Activated T-helper 1 cell treated with anti-CD3 and anti-CD28 coated beads, Interleukin-12 subunit alpha, Interleukin-12 subunit beta, Interleukin-2, Interleukin-4 antibody, amounts not matched to agents 30 ng/mL and 10 ng/mL and 1 ng/mL, durations not matched to agents 14 hours and 24 hours and 36 hours (primary cell): Measurements from ENCODE around the gene CLIC1. TPM values are rescaled to one million over a fixed set of nuclear protein-coding genes. Genes with fewer than 3 reads are reported as not detected.

Experiments used
- DNase-seq: peaks from one replicate; pipeline ENCODE4 v3.0.0; 2021; ENCODE audit warnings: low spot score
- H3K27ac Mint-ChIP-seq: one replicate; pipeline ENCODE4 v1.8.0; 2021; ENCODE audit warnings: mild to moderate bottlenecking, mixed read lengths
- H3K27me3 Mint-ChIP-seq: one replicate; pipeline ENCODE4 v1.8.0; 2022; ENCODE audit warnings: mild to moderate bottlenecking, moderate library complexity, mixed read lengths; ENCODE audit not compliant: insufficient read depth
- H3K36me3 Mint-ChIP-seq: one replicate; pipeline ENCODE4 v1.8.0; 2021; ENCODE audit warnings: low read depth, mixed read lengths
- H3K4me1 Mint-ChIP-seq: one replicate; pipeline ENCODE4 v1.8.0; 2021; ENCODE audit warnings: low read depth, mixed read lengths
- H3K4me3 Mint-ChIP-seq: one replicate; pipeline ENCODE4 v1.8.0; 2021; ENCODE audit warnings: mild to moderate bottlenecking, moderate library complexity, mixed read lengths
- H3K9me3 Mint-ChIP-seq: one replicate; pipeline ENCODE4 v1.8.0; 2021; ENCODE audit warnings: mixed read lengths
- intact Hi-C: fragments of 100-400 bp; cut with micrococcal nuclease; formaldehyde crosslinking; loops from one replicate; pipeline ENCODE4 v1.15.1; 2024
- total RNA-seq: library from RNA; stranded (reverse); gene quantifications from 2 replicates; pipeline ENCODE4 v1.2.3, GENCODE V29; 2022

CLIC1 gene
- 398 and 399 TPM in 2 replicates for total RNA-seq

DNA sequence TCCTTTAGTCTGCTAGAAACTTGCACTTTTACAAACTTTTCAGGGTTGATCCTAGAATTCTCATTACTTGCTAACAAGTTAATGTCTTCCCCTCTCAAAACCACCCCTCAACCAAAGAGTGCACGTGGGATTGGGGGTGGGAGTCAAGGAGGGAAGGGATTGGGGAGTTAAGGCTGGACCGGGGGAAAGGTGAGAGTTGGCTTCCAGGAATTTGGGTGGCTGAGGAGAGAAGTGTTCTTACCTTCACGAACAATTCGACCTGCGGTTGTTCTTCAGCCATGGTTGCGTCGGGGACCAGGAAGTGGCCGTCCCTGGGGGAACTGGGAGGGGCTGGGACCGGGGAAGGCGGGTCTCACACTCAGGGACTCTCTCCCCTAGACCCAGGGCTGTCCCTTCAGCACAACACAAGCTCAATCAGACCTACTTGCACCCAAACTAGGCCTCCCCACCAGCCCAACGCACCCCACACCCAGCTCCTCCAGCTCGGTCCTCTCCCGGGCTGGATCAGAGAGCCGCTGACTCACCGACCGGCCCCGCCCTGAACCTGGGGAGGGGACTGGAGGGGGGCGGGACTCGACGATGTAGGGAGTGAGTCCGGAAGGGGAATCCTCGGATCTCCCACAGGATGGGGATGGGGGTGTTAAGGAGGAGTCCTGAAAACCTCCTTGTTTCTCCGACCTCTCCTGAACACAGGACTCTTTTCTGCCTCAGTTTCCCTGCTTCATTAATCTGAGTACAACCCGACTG is at the start of gene CLIC1:
Gene CLIC1 (minus strand): TSS at position 510 of the 747 bp plus-strand sequence. CDS start 230 bp downstream, at position 280.
- Mint-ChIP-seq H3K36me3 (peaks cover 35% of the 10 kb centered on the region), H3K4me3 (peak within 1 kb of the TSS; percentile 98), H3K4me1 (peaks cover 59% of the 10 kb centered on the region), H3K9me3 (no peaks in the 10 kb centered on the region), H3K27me3 (peaks cover 3% of the 10 kb centered on the region), H3K27ac (peak within 1 kb of the TSS; percentile 99)
- intact Hi-C loops: loop anchor here (1.0 to 5.0 kb wide), 3 partner anchors 33 to 164 kb away; partner anchors contain the start of genes ABHD16A, LSM2 and LTA
- peak; percentile 80 for DNase-seq

DNA sequence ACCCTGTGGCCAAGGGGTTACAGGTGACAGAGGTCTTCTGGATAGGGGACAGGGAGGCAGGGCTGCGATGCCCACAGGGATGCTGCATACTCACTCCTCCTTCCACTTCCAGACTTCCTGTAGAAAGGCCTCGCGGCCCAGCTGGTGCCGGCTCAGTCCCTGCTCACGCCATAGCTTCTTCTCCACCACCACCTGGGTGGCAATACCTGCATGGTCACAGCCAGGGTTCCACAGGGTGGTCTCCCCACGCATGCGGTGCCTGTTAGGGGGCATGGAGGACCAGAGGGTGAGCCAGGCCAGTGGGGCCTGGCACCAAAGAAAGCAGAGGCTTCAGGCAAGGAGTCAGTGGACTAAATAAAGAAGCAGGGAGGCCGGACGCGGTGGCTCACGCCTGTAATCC is 49.1 kb upstream of the CLIC1 start:
- DNase-seq: no peak
- intact Hi-C loops: no loop called here
- H3K36me3 Mint-ChIP-seq: peaks cover 34% of the 10 kb centered on the region
- H3K4me3 Mint-ChIP-seq: no peak overlapping the region
- H3K9me3 Mint-ChIP-seq: no peaks in the 10 kb centered on the region
- no peak overlapping the region for H3K27ac Mint-ChIP-seq
- H3K27me3 Mint-ChIP-seq: no peaks in the 10 kb centered on the region
- peaks cover under 1% of the 10 kb centered on the region for H3K4me1 Mint-ChIP-seq

DNA sequence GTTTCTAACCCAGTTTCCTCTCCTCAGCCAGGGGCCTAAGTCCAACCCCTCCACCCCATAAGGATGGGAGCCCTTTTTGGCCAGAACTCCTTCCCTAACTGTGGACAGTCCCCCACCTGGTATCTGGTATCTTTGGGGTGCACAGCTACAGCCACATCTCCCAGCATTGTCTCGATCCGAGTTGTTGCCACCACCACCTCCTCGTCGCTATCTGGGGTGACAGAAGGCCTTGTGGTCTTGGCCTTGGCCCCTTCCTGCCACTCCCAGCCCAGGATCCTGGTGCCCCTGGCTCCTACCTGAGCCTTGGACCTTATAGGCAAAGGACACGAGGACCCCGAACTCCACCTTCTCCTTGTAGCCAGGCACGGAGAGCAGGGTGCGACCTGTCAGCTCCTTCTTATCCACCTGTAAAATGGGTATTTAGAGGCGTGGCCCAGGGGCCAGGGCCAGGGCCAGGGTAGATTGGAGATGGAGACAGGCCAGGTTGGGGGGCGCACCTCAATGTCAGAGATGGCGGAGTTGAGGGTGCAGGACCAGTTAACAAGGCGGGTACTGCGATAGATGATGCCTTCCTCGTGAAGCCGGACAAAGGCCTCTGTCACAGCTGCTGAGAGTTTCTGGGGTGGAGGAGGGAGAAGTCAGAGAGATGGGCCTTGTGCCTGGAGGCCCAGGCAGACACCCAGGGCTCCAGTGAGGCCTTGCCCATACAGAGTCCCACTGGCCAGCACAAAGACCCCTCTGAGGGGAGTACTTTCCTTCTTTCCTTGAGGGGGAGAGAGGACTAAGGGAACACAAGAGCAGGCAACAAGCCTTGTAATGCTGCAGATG is 48.0 kb upstream of the CLIC1 start:
- DNase-seq: no peak
- Mint-ChIP-seq H3K9me3 (no peaks in the 10 kb centered on the region), H3K4me3 (no peak overlapping the region), H3K4me1 (no peaks in the 10 kb centered on the region), H3K36me3 (peaks cover 29% of the 10 kb centered on the region), H3K27me3 (no peaks in the 10 kb centered on the region), H3K27ac (peak overlapping the region; percentile 31)
- intact Hi-C loops: no loop called here

DNA sequence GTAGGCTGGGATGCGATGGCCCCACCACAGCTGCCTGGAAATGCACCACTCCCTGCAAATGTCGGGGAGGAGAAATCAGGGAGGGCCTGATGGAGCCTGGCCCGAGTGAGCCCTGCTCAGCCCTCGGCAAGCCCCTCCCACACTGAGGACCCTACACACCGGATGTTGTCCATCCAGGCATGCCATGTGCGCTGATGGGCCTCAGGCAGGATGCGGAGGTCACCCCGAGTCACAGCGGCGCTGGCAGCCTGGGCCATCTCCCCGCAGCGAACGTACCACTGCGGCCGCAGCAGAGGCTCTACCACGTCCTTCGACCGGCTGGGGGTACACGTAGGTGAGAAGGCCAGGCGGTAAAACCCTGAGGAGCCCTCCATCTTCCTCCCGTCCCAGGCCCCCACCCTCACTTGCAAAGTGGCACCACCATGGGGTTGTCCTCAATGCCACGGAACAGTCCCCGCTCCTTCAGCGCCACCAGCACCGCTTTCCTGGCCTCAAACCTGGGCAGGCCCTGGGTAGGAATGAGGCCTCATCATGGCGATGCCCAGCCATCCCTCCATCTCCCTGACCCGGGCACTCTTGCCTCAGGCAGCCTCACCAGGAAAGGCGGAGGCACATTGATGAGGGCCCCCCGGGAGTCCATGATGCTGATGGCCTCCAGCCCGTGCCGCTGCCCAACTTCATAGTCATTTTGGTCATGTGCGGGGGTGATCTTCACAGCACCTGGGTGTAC is 46.0 kb upstream of the CLIC1 start:
- no peak overlapping the region for H3K27ac Mint-ChIP-seq
- intact Hi-C loops: no loop called here
- H3K27me3 Mint-ChIP-seq: no peaks in the 10 kb centered on the region
- peaks cover 28% of the 10 kb centered on the region for H3K36me3 Mint-ChIP-seq
- no peak for DNase-seq
- H3K9me3 Mint-ChIP-seq: no peaks in the 10 kb centered on the region
- H3K4me1 Mint-ChIP-seq: peaks cover 4% of the 10 kb centered on the region
- no peak overlapping the region for H3K4me3 Mint-ChIP-seq

DNA sequence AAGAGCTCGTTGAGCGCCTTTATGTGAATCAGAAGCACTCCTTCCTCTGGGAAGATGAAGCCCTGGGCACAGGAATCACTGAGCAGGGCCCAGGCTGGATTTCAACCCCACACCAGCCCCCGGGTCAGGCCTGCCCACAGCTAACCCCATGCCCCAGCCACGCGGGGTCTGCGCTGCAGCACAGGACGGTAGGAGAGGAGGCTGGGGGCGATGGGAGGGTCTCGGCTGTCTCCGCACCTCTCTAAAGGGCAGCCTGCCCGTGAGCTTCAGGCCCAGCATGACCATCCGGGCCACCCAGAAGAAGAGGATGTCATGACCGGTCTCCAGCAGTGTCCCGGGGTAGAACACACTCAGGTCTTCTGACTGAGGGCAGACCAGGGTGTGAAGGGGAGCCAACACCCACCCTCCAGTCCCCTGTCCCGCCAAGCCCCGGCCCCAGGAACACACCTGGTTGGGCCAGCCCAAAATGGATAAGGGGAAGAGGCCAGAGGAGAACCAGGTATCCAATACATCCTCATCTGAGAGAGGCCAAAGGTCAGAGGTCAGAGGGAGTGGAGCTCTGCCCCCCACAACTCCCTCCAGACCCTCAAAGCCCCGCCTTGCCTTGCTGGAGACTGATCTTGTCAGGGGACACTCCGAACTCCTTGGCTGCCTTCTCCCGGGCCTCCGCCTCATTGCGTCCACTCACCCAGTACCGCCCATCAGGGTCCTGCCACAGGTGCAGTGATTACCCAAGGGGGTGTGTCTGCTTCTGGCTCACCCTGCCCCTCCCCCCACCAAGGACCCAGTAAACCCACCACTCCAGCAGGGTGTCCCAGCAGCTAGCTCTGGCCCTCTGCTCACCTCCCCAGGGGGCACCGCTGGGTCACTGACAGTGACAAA is 45.2 kb upstream of the CLIC1 start:
- H3K36me3 Mint-ChIP-seq: peaks cover 28% of the 10 kb centered on the region
- no peak overlapping the region for H3K27ac Mint-ChIP-seq

DNA sequence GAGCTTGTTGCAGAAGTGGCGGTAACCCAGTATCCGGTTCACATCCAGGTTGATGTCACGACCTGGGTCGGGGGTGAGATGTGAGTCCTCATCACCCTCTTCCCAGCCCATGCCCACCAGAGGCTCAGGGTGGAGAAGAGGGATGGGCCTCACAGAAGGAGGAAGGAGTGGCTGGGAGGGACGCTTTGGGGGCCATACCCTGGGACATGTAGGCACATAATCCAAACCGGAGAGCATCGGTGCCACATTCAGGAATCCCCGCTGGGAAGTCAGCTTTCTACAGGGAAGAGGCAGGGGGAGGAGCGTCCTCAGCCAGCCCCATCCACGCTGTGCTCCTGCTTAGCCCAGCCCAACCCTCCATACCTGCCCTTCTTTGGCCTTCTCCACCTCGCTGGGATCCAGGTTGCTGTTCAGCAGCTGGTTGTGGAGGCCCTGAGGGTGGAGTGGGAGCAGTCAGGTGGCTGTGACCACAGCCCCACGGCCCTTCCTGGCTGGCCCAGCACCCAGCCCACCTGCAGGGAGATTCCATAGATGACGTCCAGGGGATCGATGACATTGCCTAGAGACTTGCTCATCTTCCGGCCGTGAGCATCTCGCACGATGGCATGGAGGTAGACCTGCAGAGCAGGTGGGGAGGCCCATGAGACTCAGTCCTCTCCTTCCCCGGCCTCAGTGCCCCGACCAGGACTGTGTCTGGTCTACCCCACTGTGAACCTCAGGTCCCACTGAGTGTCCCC is 44.3 kb upstream of the CLIC1 start:
- Mint-ChIP-seq H3K4me1 (peaks cover 19% of the 10 kb centered on the region), H3K27me3 (no peaks in the 10 kb centered on the region), H3K27ac (no peak overlapping the region), H3K36me3 (peaks cover 26% of the 10 kb centered on the region), H3K9me3 (no peaks in the 10 kb centered on the region), H3K4me3 (no peak overlapping the region)
- DNase-seq: no peak
- intact Hi-C loops: no loop called here

More for the DNA sequence above, 45.2 kb upstream of the CLIC1 start:
- no peak for DNase-seq
- H3K4me1 Mint-ChIP-seq: peaks cover 12% of the 10 kb centered on the region
- H3K4me3 Mint-ChIP-seq: no peak overlapping the region
- H3K27me3 Mint-ChIP-seq: no peaks in the 10 kb centered on the region
- no peaks in the 10 kb centered on the region for H3K9me3 Mint-ChIP-seq
- intact Hi-C loops: no loop called here

DNA sequence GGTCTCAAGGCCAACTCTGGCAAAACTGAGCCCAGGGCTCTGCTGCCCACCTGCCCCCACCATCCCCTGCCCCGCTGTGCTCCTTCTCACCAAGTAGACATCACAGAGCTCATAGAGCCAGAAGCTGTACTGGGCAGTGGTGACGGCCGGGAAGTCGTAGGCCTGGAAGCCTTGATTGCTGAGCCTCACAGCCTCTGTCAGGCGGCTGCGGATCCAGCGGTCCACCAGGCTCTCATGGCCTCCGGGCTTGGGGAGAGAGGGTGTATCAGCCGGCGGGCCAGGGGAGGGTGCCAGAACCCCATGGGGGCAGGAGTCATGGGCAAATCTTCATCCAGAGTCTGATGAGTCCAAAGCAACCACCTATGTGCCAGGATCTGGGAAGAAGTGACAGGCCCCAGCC is 43.6 kb upstream of the CLIC1 start:
- Mint-ChIP-seq H3K4me1 (peaks cover 25% of the 10 kb centered on the region), H3K9me3 (no peaks in the 10 kb centered on the region), H3K27ac (no peak overlapping the region), H3K36me3 (peaks cover 28% of the 10 kb centered on the region), H3K27me3 (no peaks in the 10 kb centered on the region), H3K4me3 (no peak overlapping the region)
- no peak for DNase-seq
- intact Hi-C loops: no loop called here

DNA sequence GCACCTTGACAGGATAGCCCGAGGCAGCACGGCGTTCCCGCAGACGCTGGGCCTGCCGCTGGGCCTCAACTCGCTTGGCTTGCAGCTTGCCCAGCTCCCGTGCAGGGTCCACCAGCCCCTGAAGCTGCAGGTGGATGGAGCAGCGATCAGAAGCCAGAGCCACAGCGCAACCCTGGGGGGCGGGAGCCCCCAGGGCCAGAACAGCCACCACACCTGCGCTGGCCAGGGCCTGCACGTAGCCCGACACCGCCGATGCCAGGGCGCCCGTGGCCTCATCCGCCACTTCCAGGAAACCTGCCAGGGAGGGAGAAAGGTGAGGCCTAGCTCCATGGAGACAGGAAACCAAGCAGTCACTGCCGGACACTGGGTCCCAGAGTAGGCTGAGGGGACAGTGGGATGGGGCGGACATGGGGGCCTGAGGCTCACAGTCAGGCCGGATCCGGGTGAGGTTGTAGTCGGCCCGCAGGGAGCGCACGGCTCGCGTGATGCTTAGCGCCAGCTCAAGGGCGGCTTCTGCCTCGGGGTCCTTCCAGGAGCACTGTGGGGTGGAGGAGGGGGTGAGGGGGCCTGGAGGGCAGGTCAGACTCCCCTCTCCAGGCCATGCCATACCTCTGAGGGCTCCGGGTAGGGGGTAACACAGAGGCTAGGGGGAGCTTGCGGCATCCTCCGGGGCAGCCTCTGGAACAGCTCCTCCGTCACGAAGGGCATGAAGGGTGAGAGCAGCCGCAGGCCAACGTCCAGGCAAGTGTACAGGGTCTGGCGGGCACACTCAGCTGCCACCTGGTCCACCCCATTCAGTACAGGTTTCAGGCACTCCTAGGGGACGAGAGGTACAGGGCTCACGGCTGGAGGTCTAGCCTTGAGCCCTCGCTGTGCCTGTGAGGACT is 42.9 kb upstream of the CLIC1 start:
- Mint-ChIP-seq H3K9me3 (no peaks in the 10 kb centered on the region), H3K4me1 (peaks cover 25% of the 10 kb centered on the region), H3K4me3 (no peak overlapping the region), H3K36me3 (peaks cover 22% of the 10 kb centered on the region), H3K27me3 (no peaks in the 10 kb centered on the region), H3K27ac (no peak overlapping the region)
- intact Hi-C loops: no loop called here
- no peak for DNase-seq

DNA sequence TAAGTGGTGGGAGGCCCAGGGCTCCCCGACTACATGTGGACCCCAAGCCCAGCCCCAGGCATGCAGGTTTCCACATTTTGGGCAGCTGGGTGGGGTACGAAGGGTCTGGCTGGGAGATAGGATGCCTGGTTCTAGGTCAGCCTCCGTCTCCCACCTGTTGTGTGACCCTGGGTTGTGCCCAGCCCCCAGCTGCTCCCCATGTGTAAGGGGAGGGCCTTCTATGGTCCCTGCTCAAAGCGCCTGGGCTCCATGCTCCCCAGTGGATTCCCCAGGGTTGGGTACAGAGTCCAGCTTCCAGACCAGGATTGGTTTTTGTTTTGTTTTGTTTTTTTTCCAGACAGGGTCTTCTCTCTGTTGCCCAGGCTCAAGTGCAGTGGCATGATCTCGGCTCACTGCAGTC is 41.9 kb upstream of the CLIC1 start:
- DNase-seq: no peak
- peaks cover 18% of the 10 kb centered on the region for H3K36me3 Mint-ChIP-seq
- no peak overlapping the region for H3K27ac Mint-ChIP-seq
- H3K27me3 Mint-ChIP-seq: no peaks in the 10 kb centered on the region
- no peak overlapping the region for H3K4me3 Mint-ChIP-seq
- peaks cover 25% of the 10 kb centered on the region for H3K4me1 Mint-ChIP-seq
- intact Hi-C loops: no loop called here
- no peaks in the 10 kb centered on the region for H3K9me3 Mint-ChIP-seq

DNA sequence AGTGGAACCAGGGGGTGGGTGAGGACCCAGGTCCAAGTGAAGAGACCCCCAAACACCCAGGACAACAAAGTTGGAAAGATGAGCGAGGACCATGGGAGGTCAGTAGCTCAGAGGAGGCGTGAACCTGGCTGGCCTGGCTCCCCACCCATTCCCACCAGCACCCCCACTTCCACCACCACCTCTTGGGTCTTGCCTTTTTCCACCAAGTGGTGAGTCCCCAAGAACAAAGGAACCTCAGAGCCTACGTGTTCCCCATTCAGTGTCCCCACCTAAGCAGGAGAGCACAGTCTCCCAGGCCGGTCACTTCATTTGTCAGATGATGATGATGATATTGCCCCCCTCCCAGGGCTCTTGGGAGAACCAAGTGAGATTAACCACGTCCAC is 41.3 kb upstream of the CLIC1 start:
- Mint-ChIP-seq H3K4me1 (peaks cover 25% of the 10 kb centered on the region), H3K27ac (peak overlapping the region; percentile 81), H3K36me3 (peaks cover 15% of the 10 kb centered on the region), H3K27me3 (no peaks in the 10 kb centered on the region), H3K9me3 (no peaks in the 10 kb centered on the region), H3K4me3 (no peak overlapping the region)
- intact Hi-C loops: loop anchor here (1.0 to 2.0 kb wide), 5 partner anchors 18 to 75 kb away; partner anchors contain the start of genes ABHD16A and VARS1
- no peak for DNase-seq
